ENCODE data around the gene ALDH1A3.

Gene ALDH1A3

GRCh38 chr15:100881573-100882336, 2.1 kb downstream of the ALDH1A3 start:
- no peak for DNase-seq (ENCODE audit: low read depth in 2 of 2)

DNA sequence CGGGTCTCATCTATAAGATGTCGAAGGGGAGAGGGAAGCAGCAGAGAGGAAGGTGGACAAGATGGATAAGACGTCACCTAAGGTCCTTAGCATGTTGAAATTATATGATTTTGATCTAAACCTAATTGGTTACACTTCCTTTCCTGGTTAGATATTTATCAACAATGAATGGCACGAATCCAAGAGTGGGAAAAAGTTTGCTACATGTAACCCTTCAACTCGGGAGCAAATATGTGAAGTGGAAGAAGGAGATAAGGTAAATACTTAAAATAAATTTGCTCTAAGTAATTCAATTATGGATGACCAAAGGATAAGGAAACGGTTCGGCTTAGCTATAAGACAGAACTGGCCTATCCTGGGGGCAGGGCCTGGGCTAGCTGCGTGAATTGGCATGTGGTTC, 5.5 kb downstream of the ALDH1A3 start:
- no peak for DNase-seq (ENCODE audit: low read depth in 2 of 2)

- no peak for DNase-seq (ENCODE audit: low read depth in 2 of 2)
Measured at GRCh38 chr15:100885811-100886210, 6.2 kb downstream of the ALDH1A3 start.

DNA sequence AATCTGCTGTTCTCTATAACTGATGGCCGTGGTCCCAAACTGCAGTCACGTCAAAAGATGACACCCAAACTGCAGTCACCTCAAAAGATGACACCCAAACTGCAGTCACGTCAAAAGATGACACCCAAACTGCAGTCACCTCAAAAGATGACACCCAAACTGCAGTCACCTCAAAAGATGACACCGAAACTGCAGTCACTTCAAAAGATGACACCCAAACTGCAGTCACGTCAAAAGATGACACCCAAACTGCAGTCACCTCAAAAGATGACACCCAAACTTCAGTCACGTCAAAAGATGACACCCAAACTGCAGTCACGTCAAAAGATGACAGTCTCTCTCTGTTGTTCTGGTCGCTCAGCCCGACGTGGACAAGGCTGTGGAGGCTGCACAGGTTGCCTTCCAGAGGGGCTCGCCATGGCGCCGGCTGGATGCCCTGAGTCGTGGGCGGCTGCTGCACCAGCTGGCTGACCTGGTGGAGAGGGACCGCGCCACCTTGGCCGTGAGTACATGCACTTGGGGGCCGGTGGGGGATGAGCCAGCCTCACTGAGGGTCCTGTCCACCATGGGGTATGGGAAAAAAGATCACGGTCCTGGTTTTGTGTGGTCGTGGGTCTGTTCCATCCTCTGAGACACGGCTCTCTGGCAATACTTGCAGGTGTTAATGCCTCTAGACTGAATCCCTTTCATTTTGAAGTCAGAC, 7.7 kb downstream of the ALDH1A3 start:
- no peak for DNase-seq (ENCODE audit: low read depth in 2 of 2)

GRCh38 chr15:100889385-100890050, 9.9 kb downstream of the ALDH1A3 start:
- no peak for DNase-seq (ENCODE audit: low read depth in 2 of 2)

GRCh38 chr15:100890051-100890720, 10.6 kb downstream of the ALDH1A3 start:
- DNase-seq (ENCODE audit: low read depth in 2 of 2), result no peak

- no peak for DNase-seq (ENCODE audit: low read depth in 2 of 2)
Measured at GRCh38 chr15:100890850-100891249, 11.2 kb downstream of the ALDH1A3 start.

DNA sequence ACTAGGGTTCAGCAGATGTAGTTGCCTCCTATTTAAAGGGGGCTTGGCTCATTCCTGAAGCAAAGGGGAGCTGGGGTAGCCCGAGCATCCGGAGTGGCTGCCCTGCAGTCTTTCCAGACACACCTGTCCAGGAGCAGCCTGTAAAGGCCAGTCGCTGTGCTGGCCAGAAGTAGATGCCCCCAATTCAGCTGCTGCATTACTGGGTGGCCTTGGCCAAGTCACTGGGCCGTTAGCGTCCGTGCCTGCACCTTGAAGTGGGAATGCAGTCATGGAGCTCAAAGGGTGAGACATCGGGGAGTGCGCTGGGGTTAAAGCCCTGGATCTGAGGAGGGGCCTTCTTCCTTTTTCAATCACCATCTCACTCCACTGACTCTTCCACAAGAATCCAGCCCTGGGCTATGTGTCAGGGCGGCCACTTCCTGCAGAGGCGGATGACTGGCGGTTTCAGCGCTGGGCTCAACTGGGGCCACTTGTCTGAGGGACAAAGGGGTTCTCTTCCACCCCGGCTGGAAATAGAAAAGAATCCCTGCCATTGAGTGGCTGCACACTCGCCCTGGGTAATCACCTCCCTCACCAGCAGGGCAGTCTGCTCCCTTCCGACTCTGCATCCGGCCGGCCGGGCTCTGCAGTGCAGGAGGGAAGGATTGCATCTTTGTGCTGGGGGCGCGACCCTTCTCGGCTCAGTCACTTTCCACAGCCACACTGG, 11.8 kb downstream of the ALDH1A3 start:
- no peak for DNase-seq (ENCODE audit: low read depth in 2 of 2)

GRCh38 chr15:100892013-100892355, 12.4 kb downstream of the ALDH1A3 start:
- DNase-seq (ENCODE audit: low read depth in 2 of 2), result no peak

DNA sequence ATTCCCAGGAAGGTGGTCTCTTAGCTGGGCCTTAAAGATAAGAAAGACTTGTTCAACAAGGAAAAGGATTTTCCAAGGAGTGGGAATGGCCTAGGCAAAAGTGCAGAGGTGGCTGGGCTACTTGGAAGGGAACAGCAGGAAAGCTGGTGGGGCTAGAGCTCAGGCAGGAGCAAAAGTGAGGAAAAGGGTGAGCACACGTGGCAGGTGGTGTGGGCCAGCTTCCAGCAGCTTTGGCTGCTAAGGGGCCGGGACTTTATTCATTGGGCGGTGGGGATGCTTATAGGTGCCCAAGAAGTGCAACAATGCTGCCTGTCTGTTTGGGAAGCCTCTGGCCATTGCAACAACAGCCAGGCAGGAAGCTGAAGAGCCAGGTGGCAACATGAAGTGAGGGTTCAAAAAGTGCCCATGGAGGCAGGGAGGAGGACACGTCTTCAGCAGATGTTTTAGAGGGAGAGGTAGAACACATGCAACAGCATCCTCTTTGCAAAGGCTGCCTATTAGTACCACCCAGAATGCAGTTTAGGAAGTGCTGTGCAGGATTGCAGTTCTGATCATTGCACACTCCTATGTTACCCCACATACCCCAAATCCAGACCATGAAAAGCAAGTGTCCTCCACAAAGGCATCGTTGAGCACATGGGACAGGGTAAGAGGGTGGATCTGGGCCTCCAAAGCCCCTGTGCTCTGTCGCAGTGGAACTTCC, 13.8 kb downstream of the ALDH1A3 start:
- DNase-seq (ENCODE audit: low read depth in 2 of 2), result no peak

DNA sequence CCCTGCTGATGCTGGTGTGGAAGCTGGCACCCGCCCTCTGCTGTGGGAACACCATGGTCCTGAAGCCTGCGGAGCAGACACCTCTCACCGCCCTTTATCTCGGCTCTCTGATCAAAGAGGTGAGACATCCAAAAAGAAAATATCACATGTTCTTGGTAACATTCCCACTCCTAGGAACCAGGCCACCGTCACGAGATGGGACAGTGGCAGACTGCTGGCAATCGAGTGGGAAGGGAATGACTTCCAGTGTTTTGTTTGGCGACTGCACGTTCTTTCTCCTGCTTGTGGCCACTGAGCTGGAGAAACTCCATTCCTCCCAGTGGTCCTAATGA, 14.3 kb downstream of the ALDH1A3 start:
- DNase-seq (ENCODE audit: low read depth in 2 of 2), result no peak

GRCh38 chr15:100895721-100896120, 16.1 kb downstream of the ALDH1A3 start:
- no peak for DNase-seq (ENCODE audit: low read depth in 2 of 2)

DNA sequence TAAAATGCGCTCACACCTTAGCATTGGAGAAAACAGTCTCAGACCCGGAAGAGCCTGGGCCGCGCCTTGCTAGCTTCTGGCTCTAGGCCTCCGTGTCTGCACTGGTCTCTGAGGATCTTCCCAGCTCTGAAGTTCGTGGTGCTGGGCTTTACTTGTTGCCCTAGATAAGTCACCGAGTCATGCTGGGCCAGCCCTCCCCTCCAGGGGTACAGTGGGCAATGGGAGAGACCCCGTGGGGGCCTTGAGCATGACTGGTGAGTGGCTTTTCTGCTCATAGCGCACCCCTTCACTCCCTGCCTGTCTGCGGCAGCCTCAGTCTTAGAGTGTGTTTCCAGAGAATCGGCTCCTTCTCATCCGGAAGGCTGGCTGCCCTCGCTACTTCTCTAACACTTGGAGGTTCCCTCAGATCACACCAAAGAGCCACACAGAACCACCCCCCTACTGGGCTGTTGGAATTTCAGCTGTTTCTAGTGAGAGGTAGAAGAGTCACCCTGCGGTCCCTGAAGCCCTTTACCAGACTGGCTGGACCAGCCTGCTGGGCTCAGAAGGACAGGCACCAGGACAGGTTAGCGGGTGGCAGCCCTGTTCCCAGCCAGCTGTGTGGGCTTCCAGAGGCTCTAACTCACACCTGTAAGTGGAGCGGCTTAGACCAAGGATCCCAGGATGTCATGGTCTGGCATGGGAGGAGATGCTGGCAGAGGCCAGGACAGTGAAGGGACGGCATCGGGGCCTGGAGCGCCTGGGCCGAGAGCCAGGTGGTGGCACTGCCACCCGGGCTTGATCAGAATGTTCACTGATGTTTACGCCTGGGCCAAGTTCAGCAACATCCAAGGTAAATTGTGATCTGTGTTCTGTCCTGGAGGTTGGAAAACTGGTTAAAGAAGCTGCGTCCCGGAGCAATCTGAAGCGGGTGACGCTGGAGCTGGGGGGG, 17.9 kb downstream of the ALDH1A3 start:
- DNase-seq (ENCODE audit: low read depth in 2 of 2), result no peak

DNA sequence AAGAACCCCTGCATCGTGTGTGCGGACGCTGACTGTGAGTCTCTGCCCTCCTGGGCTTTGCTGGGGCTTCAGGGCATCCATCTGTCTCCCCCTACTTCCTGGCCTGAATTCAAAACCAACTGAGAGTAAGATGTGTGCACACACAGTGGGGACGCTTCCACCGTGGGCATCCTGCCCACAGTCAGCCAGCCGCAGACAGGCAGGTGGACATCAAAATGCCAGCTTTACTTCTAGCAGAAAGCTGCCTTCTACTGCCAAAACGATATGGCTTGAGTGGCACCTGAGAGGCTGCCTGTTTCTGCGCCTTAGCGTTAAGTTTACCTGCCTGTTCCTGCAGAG, 18.5 kb downstream of the ALDH1A3 start:
- no peak for DNase-seq (ENCODE audit: low read depth in 2 of 2)

- no peak for DNase-seq (ENCODE audit: low read depth in 2 of 2)
Measured at GRCh38 chr15:100898661-100899462, 19.2 kb downstream of the ALDH1A3 start.

DNA sequence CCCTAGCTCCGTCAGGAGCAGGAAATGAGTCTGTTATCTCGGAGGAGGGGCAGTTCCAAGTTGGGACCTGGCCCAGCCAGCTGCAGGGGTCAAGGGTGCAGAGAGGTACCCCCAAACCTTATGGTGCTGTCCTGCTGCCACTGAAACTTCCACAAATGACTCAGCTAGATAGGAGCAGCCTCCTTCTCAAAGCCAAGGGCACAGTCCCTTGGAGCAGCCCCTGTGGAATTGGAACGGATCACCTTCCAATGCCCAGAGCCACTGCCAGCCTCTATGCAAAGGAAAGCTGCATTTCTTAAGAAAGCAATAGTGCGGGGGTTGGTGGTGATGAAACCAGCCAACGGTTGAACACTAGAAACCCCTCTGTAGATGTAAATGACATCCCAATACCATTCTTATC, 20.0 kb downstream of the ALDH1A3 start:
- no peak for DNase-seq (ENCODE audit: low read depth in 2 of 2)

DNA sequence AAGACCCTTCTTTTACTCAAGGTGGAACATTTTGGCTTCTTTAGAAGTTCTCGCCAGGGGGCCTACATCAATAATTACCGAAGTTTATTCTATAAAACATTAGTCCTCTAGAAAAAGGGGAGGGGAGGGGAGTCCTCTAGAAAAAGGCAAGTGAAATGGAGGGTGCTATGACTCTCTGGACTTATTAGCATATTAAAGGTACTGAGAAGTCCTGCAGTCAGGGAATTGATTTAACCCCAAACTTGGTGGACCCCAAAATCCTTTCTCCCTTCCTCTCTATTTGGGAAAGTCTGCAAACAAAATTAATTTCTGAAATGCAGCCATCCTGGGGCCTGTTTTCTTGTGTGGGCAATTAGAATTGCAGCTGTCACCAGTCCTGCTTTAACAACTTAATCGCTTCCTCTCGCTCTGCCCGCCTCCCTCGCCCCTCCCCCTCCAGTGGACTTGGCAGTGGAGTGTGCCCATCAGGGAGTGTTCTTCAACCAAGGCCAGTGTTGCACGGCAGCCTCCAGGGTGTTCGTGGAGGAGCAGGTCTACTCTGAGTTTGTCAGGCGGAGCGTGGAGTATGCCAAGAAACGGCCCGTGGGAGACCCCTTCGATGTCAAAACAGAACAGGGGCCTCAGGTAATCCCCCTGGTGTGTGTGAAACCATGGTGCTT, 20.6 kb downstream of the ALDH1A3 start:
- no peak for DNase-seq (ENCODE audit: low read depth in 2 of 2)

- DNase-seq (ENCODE audit: low read depth in 2 of 2), result no peak
Measured at GRCh38 chr15:100900795-100901169, 21.2 kb downstream of the ALDH1A3 start.

- no peak for DNase-seq (ENCODE audit: low read depth in 2 of 2)
Measured at GRCh38 chr15:100901296-100901695, 21.7 kb downstream of the ALDH1A3 start.
